Spleen (tissue), 11 donors: Measurements from ENCODE around the gene GMPS. TPM values are rescaled to one million over a fixed set of nuclear protein-coding genes. Genes with fewer than 3 reads are reported as not detected.
"Not testable (repeated sequence)": the region's sequence is repeated elsewhere in the genome, so short reads cannot be mapped to it uniquely, and the experiment has no call there.

Experiments
- DNase-seq: peaks from one replicate; pipeline ENCODE4 v3.0.0-alpha.2; 2020
- H3K27ac ChIP-seq, 8 donors: fragments of 200-600 bp; sonication (generic) in 7 of 8; 1 replicate in 4 of 8; 2 replicates in 4 of 8; pipeline versions ENCODE4 v1.5.0 to v1.8.0; 2016 to 2021; ENCODE audit warnings: inconsistent platforms in 4 of 8, mild to moderate bottlenecking in 4 of 8, moderate library complexity in 1 of 8
- H3K27me3 ChIP-seq, 7 donors: fragments of 200-600 bp; sonication (generic) in 6 of 7; replicated peaks in 1 of 7; 1 replicate in 4 of 7; 2 replicates in 3 of 7; pipeline versions ENCODE4 v1.5.0 to v1.8.0; 2016 to 2021; ENCODE audit warnings: inconsistent platforms in 3 of 7, mild to moderate bottlenecking in 1 of 7
- H3K36me3 ChIP-seq, 6 donors: fragments of 200-600 bp; sonication (generic) in 5 of 6; 1 replicate in 4 of 6; 2 replicates in 2 of 6; pipeline versions ENCODE4 v1.5.0 to v1.8.0; 2016 to 2021; ENCODE audit warnings: inconsistent platforms in 2 of 6
- H3K4me1 ChIP-seq, 6 donors: fragments of 200-600 bp; sonication (generic) in 5 of 6; 1 replicate in 3 of 6; 2 replicates in 3 of 6; pipeline versions ENCODE4 v1.5.0 to v1.8.0; 2016 to 2021; ENCODE audit warnings: inconsistent platforms in 3 of 6
- H3K4me3 ChIP-seq, 8 donors: fragments of 200-600 bp; sonication (generic) in 7 of 8; 1 replicate in 4 of 8; 2 replicates in 4 of 8; pipeline versions ENCODE4 v1.5.0 to v1.8.0; 2016 to 2021; ENCODE audit warnings: inconsistent platforms in 4 of 8, mild to moderate bottlenecking in 4 of 8, moderate library complexity in 2 of 8
- H3K9me3 ChIP-seq, 8 donors: fragments of 200-600 bp; sonication (generic) in 7 of 8; 1 replicate in 4 of 8; 2 replicates in 4 of 8; pipeline versions ENCODE4 v1.5.0 to v1.8.0; 2016 to 2021; ENCODE audit warnings: inconsistent platforms in 4 of 8
- CTCF ChIP-seq, 11 experiments: fragments of 200-600 bp in 7 of 11; fragments of 450-650 bp in 4 of 11; sonication (generic) in 4 of 11; IDR thresholded peaks in 8 of 11; conservative IDR thresholded peaks in 3 of 11; 1 replicate in 7 of 11; 2 replicates in 4 of 11; pipeline versions ENCODE4 v1.4.0 to v1.8.0; 2016 to 2021; ENCODE audit warnings: antibody characterized with exemption in 11 of 11, inconsistent platforms in 4 of 11, mild to moderate bottlenecking in 1 of 11
- POLR2A ChIP-seq, 3 donors: fragments of 450-650 bp; IDR thresholded peaks; one replicate each; pipeline ENCODE4 v1.5.1; 2017; ENCODE audit warnings: antibody characterized with exemption in 3 of 3, mild to moderate bottlenecking in 1 of 3
- POLR2AphosphoS5 ChIP-seq, 3 donors: sonication (generic); formaldehyde crosslinking; IDR thresholded peaks; one replicate each; pipeline ENCODE4 v1.5.1; 2017; ENCODE audit warnings: antibody characterized with exemption in 3 of 3
- WGBS, 5 donors: extraction: QIAGEN DNeasy Blood & Tissue Kit in 3 of 5; methylation state at CpG; one replicate each; pipeline versions ENCODE4 v1.1.5 to v1.1.7; 2013 to 2018; 5-methylcytosine and 5-hydroxymethylcytosine counted together
- intact Hi-C: fragments of 100-400 bp; cut with DNase I; formaldehyde crosslinking; loops from one replicate; pipeline ENCODE4 v1.15.0; 2023; ENCODE audit warnings: low total_unique reads
- polyA plus RNA-seq, 3 donors: library from polyadenylated mRNA; stranded (reverse); fragments of 200-250 nt; gene quantifications; one replicate each; pipeline ENCODE4 v1.2.1, GENCODE V29; 2013
- total RNA-seq, 7 donors: library from RNA; depleted of rRNA in 3 of 7; stranded (reverse); fragments of >200 nt in 3 of 7; fragmentation: NEBNext Ultra II Directional in 4 of 7; extraction: Animal tissue kit (Norgen Biotek cat#: 25700) in 4 of 7; gene quantifications; one replicate each; pipeline versions ENCODE4 v1.1.0 to v1.2.1, GENCODE V29; 2016 to 2021
- donor health status: healthy with polysubstance abuse.
- donor health status: DM: no; HTN: no; CAD: no; lungs with moderate emphysema.
- donor health status: DM: no; HTN: no; CAD: no.
- donor health status: Bipolar disorder and iron deficiency.
- donor health status: healthy.
- donor health status: DM: no; HTN: no; CAD: no.
- donor health status: DM: yes; HTN: yes; CAD: no.

The GMPS gene
- total and polyA plus RNA-seq, 10 donors = 10.8 to 47.4 (median 35.7) TPM

GRCh38 chr3:155861476-155862183, 8.8 kb upstream of the GMPS start:
- peaks cover 0 to 7% (median 0%) of the 10 kb centered on the region in 6 donors for H3K4me1 ChIP-seq
- no peak for TF ChIP-seq POLR2A (IDR thresholded peaks at IDR 0.05)
- no peak for TF ChIP-seq CTCF (IDR thresholded peaks at IDR 0.05 in 8 of 11, conservative IDR thresholded peaks at IDR 0.05 in 3 of 11)
- no peak for TF ChIP-seq POLR2AphosphoS5 (IDR thresholded peaks at IDR 0.05)
- WGBS, 5 donors = 86 to 95% (median 89%) methylated on average over 2 of the region's 2 CpGs
- intact Hi-C loops = no loop called here
- H3K9me3 ChIP-seq = no peaks in the 10 kb centered on the region
- no peaks in the 10 kb centered on the region for H3K27me3 ChIP-seq
- no peak overlapping the region for H3K4me3 ChIP-seq
- DNase-seq = no peak
- H3K27ac ChIP-seq = no peak overlapping the region
- H3K36me3 ChIP-seq = no peaks in the 10 kb centered on the region

GRCh38 chr3:155862290-155862982, 8.0 kb upstream of the GMPS start:
- intact Hi-C loops, H3K4me1 ChIP-seq: not testable (repeated sequence)

GRCh38 chr3:155863072-155863784, 7.2 kb upstream of the GMPS start:
- peaks cover 0 to 7% (median 0%) of the 10 kb centered on the region in 6 donors for H3K4me1 ChIP-seq
- TF ChIP-seq CTCF (IDR thresholded peaks at IDR 0.05 in 8 of 11, conservative IDR thresholded peaks at IDR 0.05 in 3 of 11) (no peak), POLR2A (IDR thresholded peaks at IDR 0.05) (no peak), POLR2AphosphoS5 (IDR thresholded peaks at IDR 0.05) (no peak)
- no peak overlapping the region for H3K4me3 ChIP-seq
- 87 to 91% (median 89%) methylated on average over 12 of the region's 12 CpGs for whole genome bisulfite sequencing, 5 donors
- H3K36me3 ChIP-seq = no peaks in the 10 kb centered on the region
- intact Hi-C loops = no loop called here
- no peak overlapping the region for H3K27ac ChIP-seq
- no peaks in the 10 kb centered on the region for H3K27me3 ChIP-seq
- H3K9me3 ChIP-seq = no peaks in the 10 kb centered on the region
- no peak for DNase-seq

More at GRCh38 chr3:155862290-155862982, 8.0 kb upstream of the GMPS start:
- peak overlapping the region in 1 of 8 donors; percentile 11 for H3K27ac ChIP-seq
- not testable (repeated sequence) for DNase-seq, H3K27me3 ChIP-seq, H3K9me3 ChIP-seq, H3K4me3 ChIP-seq, H3K36me3 ChIP-seq
- 77 to 86% (median 82%) methylated on average over 12 of the region's 12 CpGs for WGBS, 5 donors

- Histone ChIP-seq H3K9me3 (no peaks in the 10 kb centered on the region), H3K4me3 (peak overlapping the region; percentile 40 to 100 (median 98)), H3K27ac (peak overlapping the region; percentile 82 to 97 (median 94)), H3K4me1 (peaks cover 14 to 43% (median 28%) of the 10 kb centered on the region in 6 donors), H3K27me3 (no peaks in the 10 kb centered on the region), H3K36me3 (no peaks in the 10 kb centered on the region)
- DNase-seq = no peak
- 40 to 57% (median 46%) methylated on average over 3 of the region's 3 CpGs for WGBS, 5 donors
- no peak for TF ChIP-seq POLR2AphosphoS5 (IDR thresholded peaks at IDR 0.05)
- TF ChIP-seq CTCF (IDR thresholded peaks at IDR 0.05 in 8 of 11, conservative IDR thresholded peaks at IDR 0.05 in 3 of 11) = peak in 2 of 11 experiments; percentile 11
- intact Hi-C loops = loop anchor here (10.0 kb wide), 1 partner anchor 65 kb away; the partner anchor contains the start of gene C3orf33
These were observed 759 bp upstream of the GMPS start for GRCh38 chr3:155869691-155870090.
